KMS-11 (cell line): ENCODE measurements around the gene DNAJC24.

Source experiments
- H2AFZ ChIP-seq: fragments of 200-600 bp; sonication (generic); 2 replicates; pipeline ENCODE4 v1.6.1; 2016; ENCODE audit warnings: antibody characterized with exemption, mixed run types, low read depth
- H3K27ac ChIP-seq: fragments of 200-600 bp; sonication (generic); 2 replicates; pipeline ENCODE4 v1.6.1; 2016; ENCODE audit warnings: mild to moderate bottlenecking, mixed run types
- H3K27me3 ChIP-seq: fragments of 200-600 bp; sonication (generic); 2 replicates; pipeline ENCODE4 v1.6.1; 2017; ENCODE audit warnings: mild to moderate bottlenecking, low read depth, mixed run types, moderate library complexity; ENCODE audit not compliant: insufficient read depth
- H3K36me3 ChIP-seq: fragments of 200-600 bp; sonication (generic); 2 replicates; pipeline ENCODE4 v1.6.1; 2017; ENCODE audit warnings: mild to moderate bottlenecking, mixed run types; ENCODE audit not compliant: insufficient read depth
- H3K4me1 ChIP-seq: fragments of 200-600 bp; sonication (generic); 2 replicates; pipeline ENCODE4 v1.6.1; 2016; ENCODE audit warnings: mild to moderate bottlenecking, low read depth, mixed run types; ENCODE audit not compliant: poor library complexity, severe bottlenecking
- H3K4me2 ChIP-seq: fragments of 200-600 bp; sonication (generic); 2 replicates; pipeline ENCODE4 v1.7.0; 2016; ENCODE audit warnings: mild to moderate bottlenecking, mixed run types
- H3K4me3 ChIP-seq: fragments of 200-600 bp; sonication (generic); IDR thresholded peaks from 2 replicates; pipeline ENCODE4 v1.6.1; 2017; ENCODE audit warnings: low read depth, low read length, mixed read lengths; ENCODE audit not compliant: insufficient read depth
- H3K79me2 ChIP-seq: fragments of 200-600 bp; sonication (generic); 2 replicates; pipeline ENCODE4 v1.6.1; 2016; ENCODE audit warnings: low read depth, mixed run types; ENCODE audit not compliant: insufficient read depth
- H3K9ac ChIP-seq: fragments of 200-600 bp; sonication (generic); 2 replicates; pipeline ENCODE4 v1.6.1; 2016; ENCODE audit warnings: mild to moderate bottlenecking, mixed run types
- H4K20me1 ChIP-seq: fragments of 200-600 bp; sonication (generic); 2 replicates; pipeline ENCODE4 v1.6.1; 2016; ENCODE audit warnings: mild to moderate bottlenecking, mixed run types; ENCODE audit not compliant: insufficient read depth
- CTCF ChIP-seq: fragments of 200-600 bp; sonication (generic); conservative IDR thresholded peaks from 2 replicates; pipeline ENCODE4 v1.6.1; 2017; ENCODE audit warnings: low read depth, mild to moderate bottlenecking, antibody characterized with exemption, low read length, moderate library complexity, mixed read lengths

DNAJC24 gene

GRCh38 chr11:31361743-31362142, 7.9 kb upstream of the DNAJC24 start:
- H3K79me2 ChIP-seq: no peaks in the 10 kb centered on the region
- no peak overlapping the region for H3K4me3 ChIP-seq
- no peak overlapping the region for H3K4me2 ChIP-seq
- H3K36me3 ChIP-seq: no peaks in the 10 kb centered on the region
- no peak overlapping the region for H2AFZ ChIP-seq
- no peak overlapping the region for H3K9ac ChIP-seq
- H3K27me3 ChIP-seq: no peaks in the 10 kb centered on the region
- H3K27ac ChIP-seq: no peak overlapping the region
- no peaks in the 10 kb centered on the region for H3K4me1 ChIP-seq
- no peaks in the 10 kb centered on the region for H4K20me1 ChIP-seq
- no peak for TF ChIP-seq CTCF

GRCh38 chr11:31366795-31367194, 2.9 kb upstream of the DNAJC24 start:
- Histone ChIP-seq H3K36me3 (no peaks in the 10 kb centered on the region), H3K27me3 (no peaks in the 10 kb centered on the region), H3K79me2 (peaks cover 9% of the 10 kb centered on the region), H3K9ac (no peak overlapping the region), H3K4me1 (peaks cover 14% of the 10 kb centered on the region), H3K27ac (no peak overlapping the region), H4K20me1 (no peaks in the 10 kb centered on the region), H3K4me2 (no peak overlapping the region), H3K4me3 (no peak overlapping the region), H2AFZ (no peak overlapping the region)
- no peak for TF ChIP-seq CTCF

GRCh38 chr11:31375879-31376278, 6.2 kb downstream of the DNAJC24 start:
- H3K79me2 ChIP-seq: 0 out of 2 replicates have a peak, but pooled peaks cover 3% of the 10 kb centered on the region
- H3K4me3 ChIP-seq: no peak overlapping the region
- no peak overlapping the region for H3K4me2 ChIP-seq
- no peak overlapping the region for H2AFZ ChIP-seq
- TF ChIP-seq CTCF: no peak
- no peak overlapping the region for H3K27ac ChIP-seq
- peaks cover 7% of the 10 kb centered on the region for H3K4me1 ChIP-seq
- no peaks in the 10 kb centered on the region for H4K20me1 ChIP-seq
- H3K36me3 ChIP-seq: no peaks in the 10 kb centered on the region
- no peaks in the 10 kb centered on the region for H3K27me3 ChIP-seq
- H3K9ac ChIP-seq: no peak overlapping the region

- Histone ChIP-seq H3K4me1 (no peaks in the 10 kb centered on the region), H3K27ac (no peak overlapping the region), H2AFZ (no peak overlapping the region), H3K36me3 (no peaks in the 10 kb centered on the region), H3K4me2 (no peak overlapping the region), H3K27me3 (no peaks in the 10 kb centered on the region), H3K79me2 (no peaks in the 10 kb centered on the region), H3K4me3 (no peak overlapping the region), H4K20me1 (no peaks in the 10 kb centered on the region), H3K9ac (no peak overlapping the region)
- no peak for TF ChIP-seq CTCF
Measured at GRCh38 chr11:31383116-31383515, 13.5 kb downstream of the DNAJC24 start.
